Measurements from ENCODE around the gene C2CD2.

Gene C2CD2

DNA sequence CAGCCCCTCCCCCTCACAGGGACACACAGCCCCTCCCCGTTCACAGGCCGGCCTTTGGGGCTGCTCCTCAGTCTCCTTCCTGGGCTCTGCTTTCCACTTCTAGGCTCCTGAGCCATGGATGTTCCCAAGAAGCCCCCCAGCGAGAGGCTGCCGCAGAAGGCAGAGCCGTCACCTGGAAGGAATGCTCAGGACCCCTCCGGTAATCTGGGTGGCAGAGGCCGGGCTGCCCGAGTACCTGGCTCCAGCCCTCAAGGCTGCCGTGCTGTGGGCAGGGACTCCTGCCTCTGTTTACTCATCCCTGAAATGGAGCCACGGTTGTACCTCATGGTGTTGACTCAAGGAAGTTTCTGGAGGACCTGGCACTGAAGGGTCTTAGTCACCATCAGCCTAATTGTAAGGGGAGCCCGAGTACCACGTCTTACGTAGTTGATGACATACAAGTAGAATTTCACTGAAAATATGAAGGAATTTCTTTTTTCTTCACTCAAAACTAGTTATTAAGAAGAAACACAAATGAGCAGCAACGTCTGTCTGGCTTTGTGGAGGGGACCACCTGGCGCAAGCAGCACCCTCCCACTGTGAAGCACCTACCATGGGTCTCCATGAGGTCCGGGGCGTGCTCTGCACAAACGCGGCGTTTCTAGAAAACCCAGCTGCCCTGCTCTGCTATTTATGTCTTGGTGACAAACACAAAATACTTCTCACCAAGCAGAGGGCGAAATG, 108.3 kb downstream of the C2CD2 start:
- DNase-seq (ENCODE audit: low read depth): no peak
- TF ChIP-seq, protein P1, sequence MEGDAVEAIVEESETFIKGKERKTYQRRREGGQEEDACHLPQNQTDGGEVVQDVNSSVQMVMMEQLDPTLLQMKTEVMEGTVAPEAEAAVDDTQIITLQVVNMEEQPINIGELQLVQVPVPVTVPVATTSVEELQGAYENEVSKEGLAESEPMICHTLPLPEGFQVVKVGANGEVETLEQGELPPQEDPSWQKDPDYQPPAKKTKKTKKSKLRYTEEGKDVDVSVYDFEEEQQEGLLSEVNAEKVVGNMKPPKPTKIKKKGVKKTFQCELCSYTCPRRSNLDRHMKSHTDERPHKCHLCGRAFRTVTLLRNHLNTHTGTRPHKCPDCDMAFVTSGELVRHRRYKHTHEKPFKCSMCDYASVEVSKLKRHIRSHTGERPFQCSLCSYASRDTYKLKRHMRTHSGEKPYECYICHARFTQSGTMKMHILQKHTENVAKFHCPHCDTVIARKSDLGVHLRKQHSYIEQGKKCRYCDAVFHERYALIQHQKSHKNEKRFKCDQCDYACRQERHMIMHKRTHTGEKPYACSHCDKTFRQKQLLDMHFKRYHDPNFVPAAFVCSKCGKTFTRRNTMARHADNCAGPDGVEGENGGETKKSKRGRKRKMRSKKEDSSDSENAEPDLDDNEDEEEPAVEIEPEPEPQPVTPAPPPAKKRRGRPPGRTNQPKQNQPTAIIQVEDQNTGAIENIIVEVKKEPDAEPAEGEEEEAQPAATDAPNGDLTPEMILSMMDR (IDR thresholded peaks at IDR 0.05; ENCODE audit: control insufficient read depth, insufficient read depth, low read depth, low read length, missing control alignments): no peak
- no peak overlapping the region for H3K4me3 ChIP-seq (ENCODE audit: control insufficient read depth, low read depth, low read length)

DNA sequence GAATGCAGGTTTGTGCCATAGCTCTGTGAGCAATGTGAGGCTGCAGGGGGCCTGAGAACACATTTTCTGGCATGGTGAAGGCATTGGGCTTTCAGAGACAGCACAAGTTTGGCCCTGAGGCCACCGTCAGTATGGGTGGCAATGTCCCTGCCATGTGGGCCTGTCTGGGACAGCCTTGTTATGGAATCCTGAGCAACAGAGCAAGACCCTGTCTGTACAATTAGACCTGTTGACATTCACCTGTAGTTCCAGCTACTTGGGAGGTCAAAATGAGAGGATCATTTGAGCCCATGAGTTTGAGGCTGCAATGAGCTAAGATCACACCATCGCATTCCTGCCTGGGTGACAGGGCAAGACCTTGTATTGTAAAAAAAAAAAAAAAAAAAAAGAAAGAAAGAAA, 110.2 kb downstream of the C2CD2 start:
- DNase-seq (ENCODE audit: low read depth): no peak
- no peak overlapping the region for H3K4me3 ChIP-seq (ENCODE audit: control insufficient read depth, low read depth, low read length)
- TF ChIP-seq, protein P1 (IDR thresholded peaks at IDR 0.05; ENCODE audit: control insufficient read depth, insufficient read depth, low read depth, low read length, missing control alignments): no peak

DNA sequence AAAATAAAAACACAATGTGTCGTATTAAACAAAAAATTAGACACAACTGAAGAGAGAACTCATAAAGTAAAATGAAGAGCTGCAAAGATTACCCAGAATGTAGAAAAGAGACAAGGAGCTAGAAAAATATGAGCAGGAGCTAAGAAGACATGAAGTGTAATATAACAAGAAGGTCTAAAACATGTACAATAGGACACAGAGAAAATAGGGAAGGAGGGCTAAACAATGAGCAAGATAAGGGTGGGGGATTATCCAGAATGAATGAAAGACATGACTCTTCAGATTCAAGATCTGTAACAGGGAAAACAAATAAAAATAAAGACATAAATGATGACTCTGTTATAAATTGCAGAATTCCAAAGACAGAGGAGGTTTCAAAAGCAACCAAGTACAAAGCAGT, 112.9 kb downstream of the C2CD2 start:
- TF ChIP-seq, protein P1 (IDR thresholded peaks at IDR 0.05; ENCODE audit: control insufficient read depth, insufficient read depth, low read depth, low read length, missing control alignments): no peak
- H3K4me3 ChIP-seq (ENCODE audit: control insufficient read depth, low read depth, low read length): no peak overlapping the region
- DNase-seq (ENCODE audit: low read depth): no peak

DNA sequence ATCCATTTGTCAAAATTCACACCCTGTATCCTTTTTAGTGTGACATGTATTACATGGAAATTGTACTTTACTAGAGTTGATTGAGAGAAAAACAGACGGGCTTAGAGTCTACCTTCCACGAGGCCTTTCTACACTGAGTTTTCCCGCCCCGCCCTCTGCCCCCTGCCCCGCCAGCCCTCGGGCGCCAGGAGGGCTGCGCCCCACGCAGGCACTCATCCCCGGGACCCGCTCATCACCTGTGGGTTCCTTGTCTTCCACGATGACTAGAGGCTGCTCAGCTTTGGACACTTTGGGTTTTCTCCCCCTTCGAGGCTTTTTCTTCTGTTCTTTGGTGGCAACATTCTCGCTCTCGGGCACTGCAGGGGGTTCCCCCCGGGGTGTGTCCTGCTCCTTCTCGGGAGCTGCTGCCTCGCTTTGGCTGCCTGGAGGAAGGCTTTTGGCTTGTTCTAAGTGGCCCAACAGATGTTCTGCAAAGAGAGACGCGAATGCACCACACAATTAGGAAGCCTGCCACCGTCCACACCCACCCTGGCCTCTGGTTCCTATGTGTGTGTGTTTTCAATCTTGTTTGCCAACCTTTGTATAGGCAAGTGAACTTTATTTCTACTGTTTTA, 114.3 kb downstream of the C2CD2 start:
- no peak for DNase-seq (ENCODE audit: low read depth)
- TF ChIP-seq, protein P1 (IDR thresholded peaks at IDR 0.05; ENCODE audit: control insufficient read depth, insufficient read depth, low read depth, low read length, missing control alignments): no peak
- no peak overlapping the region for H3K4me3 ChIP-seq (ENCODE audit: control insufficient read depth, low read depth, low read length)

DNA sequence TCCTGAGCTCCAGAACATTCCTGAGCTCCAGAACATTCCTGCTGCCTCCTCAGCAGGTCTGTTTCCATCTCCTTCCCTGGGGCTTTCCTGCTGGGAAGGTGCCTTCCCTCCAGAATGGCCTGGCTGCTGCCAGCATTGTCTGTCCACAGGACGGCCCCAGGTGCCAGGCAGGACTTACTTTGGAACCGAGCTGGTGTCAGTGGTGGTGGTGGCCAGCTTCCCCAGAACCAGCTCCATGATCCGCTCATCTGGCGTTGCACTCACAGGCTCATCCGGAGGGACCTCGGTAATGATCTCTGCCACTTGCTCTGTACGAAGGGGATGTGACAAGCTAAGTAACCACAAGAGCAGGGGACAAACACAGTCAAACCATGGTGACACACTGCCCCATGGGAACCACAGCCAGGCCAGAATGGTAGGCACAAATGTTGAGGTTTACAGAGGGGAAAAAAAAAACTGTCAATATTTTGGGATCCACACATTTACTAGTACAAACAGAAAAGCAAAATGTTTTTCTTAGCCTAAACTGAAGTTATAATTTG, 116.0 kb downstream of the C2CD2 start:
- TF ChIP-seq, protein P1 (IDR thresholded peaks at IDR 0.05; ENCODE audit: control insufficient read depth, insufficient read depth, low read depth, low read length, missing control alignments): no peak
- no peak for DNase-seq (ENCODE audit: low read depth)
- no peak overlapping the region for H3K4me3 ChIP-seq (ENCODE audit: control insufficient read depth, low read depth, low read length)

DNA sequence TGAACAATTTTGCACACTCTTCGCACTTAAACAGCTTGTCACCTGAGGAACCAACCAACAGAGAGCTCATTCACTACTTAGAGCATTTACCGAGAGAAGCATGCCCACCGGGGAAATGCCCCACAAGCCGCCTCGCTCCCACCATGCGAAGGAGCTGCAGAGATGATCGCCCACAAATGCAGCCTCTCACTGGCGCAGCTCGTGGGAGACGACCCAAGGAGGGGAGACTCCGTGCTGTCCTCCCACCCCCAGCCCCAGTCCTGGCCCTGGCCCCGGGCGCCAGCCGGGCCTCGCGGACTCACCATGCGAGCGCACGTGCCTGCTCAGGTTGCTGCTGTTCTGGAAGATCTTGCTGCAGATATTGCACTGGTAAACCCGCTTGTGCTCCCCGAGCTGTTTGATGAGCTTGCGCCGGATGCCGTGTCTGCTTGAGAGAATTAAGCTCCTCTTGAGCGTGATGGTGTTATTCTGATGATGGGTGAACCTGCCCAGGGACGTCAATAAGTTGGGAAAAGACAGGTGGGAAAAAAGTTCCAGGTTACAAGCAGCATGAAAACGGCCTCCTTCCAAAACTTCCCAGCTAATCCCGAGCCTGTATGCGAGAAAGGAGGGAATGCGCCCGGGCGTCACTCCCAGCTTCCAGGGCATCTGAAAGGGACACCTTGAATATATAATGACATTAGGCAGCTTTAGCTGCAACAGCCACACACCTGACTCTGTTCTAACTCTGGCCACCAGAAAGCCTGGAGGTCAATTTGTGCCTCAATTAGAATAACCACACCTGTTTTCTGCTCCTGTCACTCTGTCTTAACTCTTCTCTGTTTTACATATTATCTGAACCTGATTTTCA, 117.4 kb downstream of the C2CD2 start:
- DNase-seq (ENCODE audit: low read depth): no peak
- TF ChIP-seq, protein P1 (IDR thresholded peaks at IDR 0.05; ENCODE audit: control insufficient read depth, insufficient read depth, low read depth, low read length, missing control alignments): no peak
- H3K4me3 ChIP-seq (ENCODE audit: control insufficient read depth, low read depth, low read length): no peak overlapping the region

All from AG09309 (cell line).